PC-3 (cell line): ENCODE measurements around the gene LSM12.

Experiments
- EZH2 ChIP-seq: fragments of 300-600 bp; sonication (generic); IDR thresholded peaks from one replicate; pipeline ENCODE4 v1.6.1; 2017; ENCODE audit warnings: antibody characterized with exemption, mild to moderate bottlenecking, low read length; ENCODE audit not compliant: unreplicated experiment
- EZH2phosphoT487 ChIP-seq: fragments of 300-600 bp; sonication (generic); IDR thresholded peaks from 2 replicates; pipeline ENCODE4 v1.6.1; 2018; ENCODE audit warnings: mild to moderate bottlenecking, antibody characterized with exemption, low read length, borderline replicate concordance
- TF ChIP-seq, protein P1 (sequence below): fragments of 300-600 bp; sonication (generic); conservative IDR thresholded peaks from 2 replicates; pipeline ENCODE4 v1.5.1; 2017; ENCODE audit warnings: antibody characterized with exemption, low read depth, mild to moderate bottlenecking, low read length

DNA sequence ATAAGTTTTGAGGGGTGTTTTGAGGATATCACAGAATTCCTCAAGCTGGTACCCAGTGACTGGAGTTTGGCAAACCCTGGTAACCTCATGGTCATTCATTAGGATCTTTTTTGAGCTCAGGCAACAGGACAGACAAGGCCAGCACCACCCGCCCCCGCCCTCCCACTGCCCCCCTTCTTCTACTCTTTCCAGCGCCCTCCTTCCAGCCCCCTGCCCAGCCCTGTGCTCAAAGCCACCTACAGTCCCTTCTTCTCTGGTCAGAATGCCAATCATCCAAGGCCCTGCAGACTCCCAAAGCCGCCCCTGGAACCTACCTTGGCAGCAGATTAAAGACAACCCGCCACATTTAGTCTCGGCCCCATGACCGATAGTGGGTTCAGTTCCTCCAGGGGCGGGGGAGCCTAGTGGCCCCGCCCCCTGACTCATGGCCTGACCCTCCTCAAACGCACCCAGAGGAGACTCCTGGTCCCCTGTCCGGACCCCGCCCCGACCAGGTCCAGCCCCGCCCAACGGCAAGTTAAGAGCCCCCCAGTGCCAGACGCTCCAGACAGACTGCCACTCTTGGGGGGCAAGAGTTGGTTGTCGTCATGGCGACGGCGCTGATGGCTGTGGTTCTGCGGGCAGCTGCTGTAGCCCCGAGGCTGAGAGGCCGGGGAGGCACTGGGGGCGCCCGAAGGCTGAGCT lies 62.3 kb downstream of the LSM12 start, which contains the start of gene NAGS:
- TF ChIP-seq, protein P1, sequence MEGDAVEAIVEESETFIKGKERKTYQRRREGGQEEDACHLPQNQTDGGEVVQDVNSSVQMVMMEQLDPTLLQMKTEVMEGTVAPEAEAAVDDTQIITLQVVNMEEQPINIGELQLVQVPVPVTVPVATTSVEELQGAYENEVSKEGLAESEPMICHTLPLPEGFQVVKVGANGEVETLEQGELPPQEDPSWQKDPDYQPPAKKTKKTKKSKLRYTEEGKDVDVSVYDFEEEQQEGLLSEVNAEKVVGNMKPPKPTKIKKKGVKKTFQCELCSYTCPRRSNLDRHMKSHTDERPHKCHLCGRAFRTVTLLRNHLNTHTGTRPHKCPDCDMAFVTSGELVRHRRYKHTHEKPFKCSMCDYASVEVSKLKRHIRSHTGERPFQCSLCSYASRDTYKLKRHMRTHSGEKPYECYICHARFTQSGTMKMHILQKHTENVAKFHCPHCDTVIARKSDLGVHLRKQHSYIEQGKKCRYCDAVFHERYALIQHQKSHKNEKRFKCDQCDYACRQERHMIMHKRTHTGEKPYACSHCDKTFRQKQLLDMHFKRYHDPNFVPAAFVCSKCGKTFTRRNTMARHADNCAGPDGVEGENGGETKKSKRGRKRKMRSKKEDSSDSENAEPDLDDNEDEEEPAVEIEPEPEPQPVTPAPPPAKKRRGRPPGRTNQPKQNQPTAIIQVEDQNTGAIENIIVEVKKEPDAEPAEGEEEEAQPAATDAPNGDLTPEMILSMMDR, result no peak
- TF ChIP-seq EZH2, result no peak
- TF ChIP-seq EZH2phosphoT487, result no peak
